ENCODE measurements around the gene TSC22D4.

Gene TSC22D4

GRCh38 chr7:100428967-100429636 lies 49.9 kb downstream of the TSC22D4 start:
- peak; percentile 100 for DNase-seq (ENCODE audit: low spot score)

DNA sequence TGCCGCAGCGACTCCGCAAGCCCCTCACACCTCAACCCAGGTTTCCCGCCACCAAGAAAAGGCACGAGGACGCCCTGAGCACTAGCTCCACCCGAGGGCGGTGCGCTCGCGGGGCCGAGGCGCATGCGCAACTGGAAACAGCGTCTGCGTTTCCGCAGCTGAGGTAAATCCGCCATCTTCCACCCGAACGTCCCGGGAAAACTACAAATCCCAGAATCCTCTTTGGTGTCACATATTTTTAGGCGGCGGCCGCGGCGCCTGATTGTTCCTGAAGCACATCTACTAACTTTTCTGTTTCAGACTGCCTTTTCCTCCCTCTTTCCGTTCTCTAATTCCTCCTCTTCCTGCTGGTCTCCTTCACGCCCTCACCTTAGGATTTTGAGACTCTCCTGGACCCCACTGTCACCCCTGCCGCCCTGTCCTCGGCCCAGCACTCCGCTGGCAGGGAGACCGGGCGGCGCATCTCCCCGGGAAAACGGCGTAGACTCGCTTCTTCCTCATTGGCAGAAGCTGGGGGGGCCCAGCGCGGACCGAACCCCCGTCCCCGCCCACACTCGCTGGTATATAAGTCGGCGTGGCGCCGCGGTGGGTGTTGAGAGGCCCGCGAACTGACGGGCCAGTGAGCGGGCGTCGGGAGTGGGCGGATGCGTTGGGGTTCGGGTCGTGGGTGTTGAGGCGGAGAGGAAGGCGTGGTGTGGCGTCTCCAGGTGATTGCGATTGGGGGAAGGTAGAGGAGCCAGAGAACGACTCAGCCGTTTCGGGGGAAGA lies 50.6 kb downstream of the TSC22D4 start, which contains the start of gene ZCWPW1:
TSS of gene ZCWPW1 (minus strand) at position 505 of the 768 bp plus-strand sequence. CDS start 8,054 bp downstream, outside the sequence.
- peak; percentile 93 for DNase-seq (ENCODE audit: low spot score)

DNA sequence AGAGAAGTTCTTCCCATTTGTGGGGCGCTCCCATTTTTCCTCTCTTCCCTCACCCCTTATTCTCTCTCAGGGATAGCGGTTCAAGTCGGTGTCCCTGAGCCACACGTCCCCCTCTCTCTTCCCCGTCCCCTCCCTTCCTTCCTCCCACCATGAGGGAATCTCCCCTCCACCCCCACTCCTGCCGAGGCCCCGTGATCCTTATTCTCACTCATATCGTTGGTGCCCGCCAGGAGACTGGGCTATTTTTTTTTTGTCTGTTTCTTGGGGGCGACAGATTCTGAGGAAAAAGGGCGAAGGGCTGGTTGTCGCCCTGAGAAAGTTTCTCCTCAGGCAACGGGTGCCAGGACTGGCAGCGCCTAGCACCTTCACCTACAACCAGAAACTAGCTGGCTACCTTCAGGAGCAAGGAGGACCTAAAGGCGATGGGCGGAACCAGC lies 51.2 kb downstream of the TSC22D4 start:
- DNase-seq (ENCODE audit: low spot score): no peak

DNA sequence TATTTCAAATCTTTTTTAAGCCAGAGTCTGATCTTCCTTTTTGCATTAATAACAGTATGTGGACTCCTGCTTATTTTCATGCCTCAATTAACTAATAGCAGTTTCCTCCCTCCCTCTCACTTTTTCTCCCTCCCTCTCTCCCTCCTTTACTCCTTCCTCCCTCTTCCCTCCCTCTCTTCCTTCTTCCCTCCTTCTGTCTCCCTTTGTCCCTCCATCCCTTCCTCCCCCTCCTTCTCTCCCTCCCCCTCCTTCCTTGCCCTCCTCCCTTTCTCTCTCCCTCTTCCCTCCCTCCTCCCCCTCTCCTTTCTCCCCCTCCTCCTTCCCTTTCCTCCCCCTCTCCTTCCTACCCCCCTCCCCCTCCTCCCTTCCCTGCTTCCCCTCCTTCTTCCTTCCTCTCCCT lies 52.5 kb downstream of the TSC22D4 start:
- DNase-seq (ENCODE audit: low spot score): no peak

DNA sequence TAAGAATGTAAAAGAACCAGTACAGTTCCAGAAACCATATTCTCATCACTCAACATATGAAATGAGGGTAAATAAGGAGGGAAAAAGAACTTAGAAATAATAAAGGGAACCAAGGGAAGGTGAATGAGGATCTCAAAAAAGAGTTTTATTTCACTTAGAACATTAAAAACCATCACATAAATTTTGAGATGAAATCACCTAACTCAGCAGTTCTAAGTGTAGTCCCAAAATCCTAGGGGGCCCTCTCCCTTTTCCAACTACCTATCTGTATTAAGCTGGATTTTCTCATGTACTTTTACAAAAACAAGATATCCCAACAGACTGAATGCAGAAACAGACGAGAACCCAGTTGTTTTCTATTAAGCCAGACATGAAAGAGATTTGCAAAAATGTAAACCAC lies 53.7 kb downstream of the TSC22D4 start:
- DNase-seq (ENCODE audit: low spot score): no peak

DNA sequence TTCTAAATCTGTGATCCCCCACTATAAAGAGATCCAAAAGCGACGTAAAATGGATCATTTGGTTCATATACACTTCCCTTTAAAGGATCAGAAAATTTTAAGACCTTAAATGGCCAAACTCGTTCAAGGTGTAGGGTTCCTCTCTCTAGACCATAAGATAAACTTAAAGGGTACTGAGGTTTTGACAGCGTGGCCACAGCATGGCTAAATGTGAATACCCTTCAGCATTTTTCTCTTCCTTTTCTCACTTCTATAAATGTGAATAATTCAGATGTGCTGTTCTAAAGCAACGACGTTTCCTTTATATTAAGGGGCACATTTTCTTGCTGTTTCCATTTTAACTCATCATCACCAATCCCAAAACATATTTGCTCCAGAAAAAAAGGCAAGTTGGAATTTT lies 55.7 kb downstream of the TSC22D4 start:
- DNase-seq (ENCODE audit: low spot score): no peak

GRCh38 chr7:100419660-100420226 lies 59.3 kb downstream of the TSC22D4 start:
- DNase-seq (ENCODE audit: low spot score): no peak

- no peak for DNase-seq (ENCODE audit: low spot score)
Measured at GRCh38 chr7:100418930-100419659, 59.9 kb downstream of the TSC22D4 start.
